ENCODE data around the gene TULP4. TPM values are rescaled to one million over a fixed set of nuclear protein-coding genes. Genes with fewer than 3 reads are reported as not detected.

The TULP4 gene
- total RNA-seq, 1 donor from 2014 or later = 171 TPM

GRCh38 chr6:158439255-158439654, 127.0 kb downstream of the TULP4 start:
- Mint-ChIP-seq H3K36me3 (ENCODE audit: insufficient read depth) (peaks cover 10% of the 10 kb centered on the region), H3K4me3 (ENCODE audit: low read depth) (no peak overlapping the region), H3K4me1 (ENCODE audit: low read depth) (no peaks in the 10 kb centered on the region), H3K9me3 (ENCODE audit: low read depth) (no peaks in the 10 kb centered on the region), H3K27ac (no peak overlapping the region), H3K27me3 (no peaks in the 10 kb centered on the region)
- DNase-seq (ENCODE audit: low spot score, unreplicated experiment) = no peak
- TF ChIP-seq CTCF (IDR thresholded peaks at IDR 0.05; ENCODE audit: unreplicated experiment) = no peak

GRCh38 chr6:158441716-158442215, 129.5 kb downstream of the TULP4 start:
- DNase-seq (ENCODE audit: low spot score, unreplicated experiment) = no peak
- no peak for TF ChIP-seq CTCF (IDR thresholded peaks at IDR 0.05; ENCODE audit: unreplicated experiment)
- no peaks in the 10 kb centered on the region for H3K27me3 Mint-ChIP-seq
- H3K27ac Mint-ChIP-seq = peak overlapping the region; percentile 75
- H3K4me1 Mint-ChIP-seq (ENCODE audit: low read depth) = no peaks in the 10 kb centered on the region
- no peak overlapping the region for H3K4me3 Mint-ChIP-seq (ENCODE audit: low read depth)
- peaks cover 8% of the 10 kb centered on the region for H3K36me3 Mint-ChIP-seq (ENCODE audit: insufficient read depth)
- H3K9me3 Mint-ChIP-seq (ENCODE audit: low read depth) = no peaks in the 10 kb centered on the region

- no peaks in the 10 kb centered on the region for H3K27me3 Mint-ChIP-seq
- H3K4me3 Mint-ChIP-seq (ENCODE audit: low read depth) = no peak overlapping the region
- TF ChIP-seq CTCF (IDR thresholded peaks at IDR 0.05; ENCODE audit: unreplicated experiment) = no peak
- H3K9me3 Mint-ChIP-seq (ENCODE audit: low read depth) = no peaks in the 10 kb centered on the region
- no peak for DNase-seq (ENCODE audit: low spot score, unreplicated experiment)
- no peaks in the 10 kb centered on the region for H3K4me1 Mint-ChIP-seq (ENCODE audit: low read depth)
- peaks cover 8% of the 10 kb centered on the region for H3K36me3 Mint-ChIP-seq (ENCODE audit: insufficient read depth)
- H3K27ac Mint-ChIP-seq = no peak overlapping the region
These were observed 130.0 kb downstream of the TULP4 start for GRCh38 chr6:158442306-158442705.

- Mint-ChIP-seq H3K27me3 (no peaks in the 10 kb centered on the region), H3K4me3 (ENCODE audit: low read depth) (no peak overlapping the region), H3K4me1 (ENCODE audit: low read depth) (no peaks in the 10 kb centered on the region), H3K9me3 (ENCODE audit: low read depth) (no peaks in the 10 kb centered on the region), H3K27ac (no peak overlapping the region), H3K36me3 (ENCODE audit: insufficient read depth) (peaks cover 7% of the 10 kb centered on the region)
- no peak for TF ChIP-seq CTCF (IDR thresholded peaks at IDR 0.05; ENCODE audit: unreplicated experiment)
- DNase-seq (ENCODE audit: low spot score, unreplicated experiment) = no peak
These were observed 133.3 kb downstream of the TULP4 start for GRCh38 chr6:158445426-158446085.

GRCh38 chr6:158448856-158449255, 136.6 kb downstream of the TULP4 start:
- H3K27me3 Mint-ChIP-seq = no peaks in the 10 kb centered on the region
- peaks cover 3% of the 10 kb centered on the region for H3K4me1 Mint-ChIP-seq (ENCODE audit: low read depth)
- H3K27ac Mint-ChIP-seq = no peak overlapping the region
- no peaks in the 10 kb centered on the region for H3K9me3 Mint-ChIP-seq (ENCODE audit: low read depth)
- TF ChIP-seq CTCF (IDR thresholded peaks at IDR 0.05; ENCODE audit: unreplicated experiment) = no peak
- DNase-seq (ENCODE audit: low spot score, unreplicated experiment) = no peak
- H3K36me3 Mint-ChIP-seq (ENCODE audit: insufficient read depth) = peaks cover 7% of the 10 kb centered on the region
- H3K4me3 Mint-ChIP-seq (ENCODE audit: low read depth) = no peak overlapping the region
